K562 (cell line): Measurements from ENCODE around the gene LMBR1. TPM values are rescaled to one million over a fixed set of nuclear protein-coding genes. Genes with fewer than 3 reads are reported as not detected.

ENCODE experiments used
- ATAC-seq: fragments of 200-7000 bp; cut with Tn5 transposase; 3 replicates; pipeline ENCODE4 v1.9.1; 2020; ENCODE audit warnings: moderate library complexity
- BruUV-seq: library from RNA; stranded (reverse); fragments of 400-500 nt; replicated peaks from 2 replicates; lab custom pipeline; 2021; lab: Mats Ljungman, UMichigan
- CTCF ChIA-PET: fragments of 300-600 bp; formaldehyde crosslinking; extraction: SDS; loops from one replicate; lab custom pipeline; 2021; ENCODE audit warnings: low intra/inter-chr PET ratio; lab: Yijun Ruan, JAX
- POLR2A ChIA-PET: fragments of 300-600, 350-650 bp; sonication (Branson Sonifier 250); formaldehyde crosslinking; extraction: SDS; loops from one replicate; lab custom pipeline; 2021; ENCODE audit warnings: antibody characterized with exemption, inconsistent platforms; lab: Yijun Ruan, JAX
- DNase-seq, 4 experiments: peaks; one replicate each; pipeline versions ENCODE4 v3.0.0 to v3.0.0-alpha.2; 2011 to 2018; ENCODE audit warnings: low spot score in 3 of 4, mixed read lengths in 3 of 4; ENCODE audit errors: extremely low read depth in 1 of 4
- FAIRE-seq: peaks from 2 replicates; lab custom pipeline; 2011; peaks lifted over from hg19 to GRCh38; lab: Jason Lieb, UNC
- H2AFZ ChIP-seq: 2 replicates; pipeline ENCODE4 v1.6.0; 2011; ENCODE audit warnings: low read depth, low read length, control low read depth, inconsistent platforms
- H3K27ac ChIP-seq: fragments of 200-600 bp; 3 replicates; pipeline ENCODE4 v1.8.0; 2011; ENCODE audit warnings: low read depth, mild to moderate bottlenecking, control low read depth, inconsistent platforms, low read length, moderate library complexity, mixed read lengths; ENCODE audit errors: extremely low read depth
- H3K27me3 ChIP-seq, 2 experiments: fragments of 300-600 bp in 1 of 2; 2 replicates in 1 of 2; 3 replicates in 1 of 2; pipeline versions ENCODE4 v1.6.0 to v1.8.0; 2011; ENCODE audit warnings: inconsistent platforms in 2 of 2, low read length in 2 of 2, mild to moderate bottlenecking in 1 of 2, mixed read lengths in 1 of 2, moderate library complexity in 1 of 2; ENCODE audit not compliant: control insufficient read depth in 2 of 2, insufficient read depth in 2 of 2
- H3K36me3 ChIP-seq: fragments of 300-600 bp; 3 replicates; pipeline ENCODE4 v1.8.0; 2011; ENCODE audit warnings: mild to moderate bottlenecking, low read length, inconsistent platforms; ENCODE audit not compliant: control insufficient read depth, insufficient read depth
- H3K4me1 ChIP-seq, 2 experiments: fragments of 200-600 bp in 1 of 2; replicated peaks in 1 of 2; 2 replicates in 1 of 2; 3 replicates in 1 of 2; pipeline versions ENCODE4 v1.5.1 to v1.8.0; 2011; ENCODE audit warnings: inconsistent platforms in 2 of 2, low read length in 2 of 2, mild to moderate bottlenecking in 1 of 2, mixed read lengths in 1 of 2, moderate library complexity in 1 of 2; ENCODE audit not compliant: control insufficient read depth in 2 of 2, insufficient read depth in 2 of 2
- H3K4me2 ChIP-seq: 2 replicates; pipeline ENCODE4 v1.6.1; 2011; ENCODE audit warnings: low read length, control low read depth, inconsistent platforms, mixed read lengths; ENCODE audit not compliant: insufficient read depth
- H3K4me3 ChIP-seq: fragments of 200-600 bp; sonication (generic), shearing (Covaris generic); 2 replicates; pipeline ENCODE4 v1.5.1; 2016; ENCODE audit warnings: control low read depth, inconsistent platforms
- H3K79me2 ChIP-seq: fragments of 200-600 bp; 3 replicates; pipeline ENCODE4 v1.8.0; 2011; ENCODE audit warnings: low read length, inconsistent platforms; ENCODE audit not compliant: control insufficient read depth, insufficient read depth
- H3K9ac ChIP-seq, 2 experiments: 2 replicates each; pipeline versions ENCODE4 v1.6.0 to v1.6.1; 2011; ENCODE audit warnings: low read depth in 2 of 2, low read length in 2 of 2, control low read depth in 1 of 2, inconsistent platforms in 1 of 2, mild to moderate bottlenecking in 1 of 2, mixed read lengths in 1 of 2; ENCODE audit not compliant: insufficient read depth in 1 of 2
- H3K9me1 ChIP-seq: one replicate; pipeline ENCODE4 v1.6.0; 2011; ENCODE audit warnings: inconsistent platforms, mild to moderate bottlenecking, low read length, moderate library complexity; ENCODE audit not compliant: control insufficient read depth, insufficient read depth
- H3K9me3 ChIP-seq: replicated peaks from 2 replicates; pipeline ENCODE4 v1.5.1; 2011; ENCODE audit warnings: low read depth, low read length, inconsistent platforms; ENCODE audit not compliant: control insufficient read depth, insufficient read depth
- H4K20me1 ChIP-seq: replicated peaks from 2 replicates; pipeline ENCODE4 v1.6.1; 2011; ENCODE audit warnings: low read length, inconsistent platforms, mixed read lengths; ENCODE audit not compliant: control insufficient read depth, insufficient read depth
- CHD1 ChIP-seq: fragments of 200-600 bp; sonication (generic); IDR thresholded peaks from one replicate; pipeline ENCODE4 v1.6.1; 2012; ENCODE audit warnings: mild to moderate bottlenecking, moderate library complexity, low read length, inconsistent platforms
- HLTF ChIP-seq: fragments of 450-650 bp; IDR thresholded peaks from 2 replicates; pipeline ENCODE4 v1.6.1; 2016
- PCBP2 ChIP-seq: fragments of 200-400 bp; formaldehyde crosslinking; IDR thresholded peaks from 2 replicates; pipeline ENCODE4 v1.6.1; 2018; ENCODE audit warnings: low read length, low read depth, mild to moderate bottlenecking, moderate library complexity; ENCODE audit not compliant: poor library complexity, severe bottlenecking
- THRB ChIP-seq: fragments of 450-650 bp; formaldehyde crosslinking; conservative IDR thresholded peaks from 2 replicates; pipeline ENCODE4 v1.4.0; 2022; ENCODE audit warnings: mild to moderate bottlenecking, missing genetic modification characterization
- TRIM24 ChIP-seq, 2 experiments: fragments of 450-650 bp; IDR thresholded peaks; 2 replicates each; pipeline ENCODE4 v1.6.1; 2016
- YBX1 ChIP-seq: fragments of 450-650 bp; IDR thresholded peaks from 2 replicates; pipeline ENCODE4 v1.7.1; 2016; ENCODE audit warnings: mild to moderate bottlenecking
- ZBTB1 ChIP-seq: sonication (generic); formaldehyde crosslinking; IDR thresholded peaks from 2 replicates; pipeline ENCODE4 v1.8.1; 2023; ENCODE audit warnings: missing genetic modification reagents, low read depth, mild to moderate bottlenecking, borderline replicate concordance
- ZNF41 ChIP-seq: fragments of 250-450 bp; sonication (Bioruptor Pico); conservative IDR thresholded peaks from 2 replicates; pipeline ENCODE4 v1.4.0; 2020; ENCODE audit warnings: mild to moderate bottlenecking
- WGBS: fragments of 100-300 bp; shearing (Covaris generic); methylation state at CpG from one replicate; pipeline ENCODE4 v1.1.6; 2016; ENCODE audit warnings: low coverage, mixed read lengths; ENCODE audit not compliant: insufficient coverage; ENCODE audit errors: missing lambda C conversion rate; 5-methylcytosine and 5-hydroxymethylcytosine counted together
- in situ Hi-C: fragments of 300-500 bp; cut with MboI; formaldehyde crosslinking; loops from 4 replicates; pipeline ENCODE4 v1.15.0; 2018; ENCODE audit warnings: inconsistent platforms, mixed read lengths
- intact Hi-C: fragments of 100-400 bp; cut with micrococcal nuclease; formaldehyde crosslinking; loops from 2 replicates; pipeline ENCODE4 v1.14.2; 2022
- polyA plus RNA-seq, 8 experiments: library from polyadenylated mRNA; depleted of rRNA in 4 of 8; stranded (reverse) in 5 of 8; unstranded in 3 of 8; fragments of >200 nt; fragmentation: Nextera tagmentation in 2 of 8; fragmentation: Illumina TruSeq in 1 of 8; extraction: Ambion mirVana in 2 of 8; extraction: Trizol in 1 of 8; gene quantifications; 2 replicates each; pipeline versions ENCODE4 v1.2.1 to v1.2.3, GENCODE V29; 2011 to 2014; ENCODE audit warnings: inconsistent platforms in 1 of 8, missing spikeins in 1 of 8
- total RNA-seq, 7 experiments: library from RNA; depleted of rRNA in 6 of 7; stranded (reverse); fragments of >200 nt in 6 of 7; fragmentation: Illumina TruSeq in 2 of 7; extraction: Trizol in 2 of 7; gene quantifications; 2 replicates each; pipeline versions ENCODE4 v1.2.1 to v1.2.3, GENCODE V29; 2011 to 2021; ENCODE audit warnings: low replicate concordance in 1 of 7
- TF ChIP-seq, protein P1 (sequence below), 2 experiments: fragments of 450-650 bp in 1 of 2; sonication (generic) in 1 of 2; formaldehyde crosslinking in 1 of 2; IDR thresholded peaks in 1 of 2; conservative IDR thresholded peaks in 1 of 2; 2 replicates each; pipeline versions ENCODE4 v1.6.1 to v1.8.1; 2016 to 2023; ENCODE audit warnings: mild to moderate bottlenecking in 2 of 2, moderate library complexity in 2 of 2, inconsistent platforms in 1 of 2, missing genetic modification reagents in 1 of 2
- TF ChIP-seq, protein P2 (sequence below): fragments of 450-650 bp; formaldehyde crosslinking; IDR thresholded peaks from 2 replicates; pipeline ENCODE4 v1.4.0; 2022; ENCODE audit warnings: missing genetic modification characterization

LMBR1 gene
- total and polyA plus RNA-seq, 9 of the 15 experiments (the other 6 are each of a cell fraction or from before 2014, with no cell fraction given) = 7.7 to 90.0 (median 59.9) TPM

DNA sequence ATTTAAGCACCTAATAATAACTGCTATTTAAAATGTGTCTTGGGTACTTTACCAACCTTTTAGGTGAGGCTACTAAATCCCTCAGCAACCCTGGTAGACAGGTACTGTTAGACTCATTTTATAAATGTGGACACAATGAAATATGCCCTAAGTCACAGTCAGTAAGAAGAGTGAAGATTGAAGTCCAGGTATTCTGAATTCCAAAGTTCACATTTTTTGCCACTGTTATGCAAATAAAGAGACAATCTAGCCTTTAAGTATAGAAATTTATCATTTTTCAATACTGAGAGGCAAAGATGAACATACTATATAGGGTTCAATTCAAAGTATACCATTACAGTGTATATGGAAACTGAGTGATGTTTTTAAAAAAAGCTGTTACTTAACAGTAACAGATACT is 102.7 kb downstream of the LMBR1 start:
- Histone ChIP-seq H2AFZ (no peak overlapping the region), H3K4me2 (no peak overlapping the region), H3K9ac (no peak overlapping the region), H3K4me1 (no peaks in the 10 kb centered on the region), H3K9me1 (no peaks in the 10 kb centered on the region), H3K27ac (no peak overlapping the region), H3K27me3 (no peaks in the 10 kb centered on the region), H3K36me3 (peaks cover 25% of the 10 kb centered on the region; the same call in 2 of the 3 replicates), H3K79me2 (no peaks in the 10 kb centered on the region), H3K4me3 (no peak overlapping the region), H3K9me3 (no peaks in the 10 kb centered on the region), H4K20me1 (no peaks in the 10 kb centered on the region)
- BruUV-seq = no TSS peak
- in situ Hi-C loops = no loop called here
- no peak for DNase-seq
- TF ChIP-seq, protein P1, sequence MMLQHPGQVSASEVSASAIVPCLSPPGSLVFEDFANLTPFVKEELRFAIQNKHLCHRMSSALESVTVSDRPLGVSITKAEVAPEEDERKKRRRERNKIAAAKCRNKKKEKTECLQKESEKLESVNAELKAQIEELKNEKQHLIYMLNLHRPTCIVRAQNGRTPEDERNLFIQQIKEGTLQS (IDR thresholded peaks at IDR 0.05) = 0 out of 2 replicates have a peak, but pooled peaks have one; percentile 21
- TF ChIP-seq, protein P1 (CRISPR knock-in tag; conservative IDR thresholded peaks at IDR 0.05) = no peak
- TF ChIP-seq ZBTB1 (CRISPR knock-in tag) = no peak
- CTCF ChIA-PET = no interaction called here
- ATAC-seq = no peak
- no peak for FAIRE-seq
- intact Hi-C loops = no loop called here
- POLR2A ChIA-PET = interaction anchor here (0.6 kb wide), 1 partner anchor 14 kb away, joined by 3 read pairs; no protein-coding TSS in a partner anchor

- Histone ChIP-seq H3K9me1 (no peaks in the 10 kb centered on the region), H4K20me1 (no peaks in the 10 kb centered on the region), H3K79me2 (no peaks in the 10 kb centered on the region), H3K27ac (no peak overlapping the region), H2AFZ (no peak overlapping the region), H3K4me3 (no peak overlapping the region), H3K4me2 (no peak overlapping the region), H3K36me3 (peaks cover 22% of the 10 kb centered on the region), H3K9ac (no peak overlapping the region), H3K27me3 (no peaks in the 10 kb centered on the region), H3K4me1 (peaks cover 0 to 3% of the 10 kb centered on the region in 2 experiments; a peak in 2 of 5 replicates), H3K9me3 (no peaks in the 10 kb centered on the region)
- no TSS peak for BruUV-seq
- ChIA-PET CTCF (no interaction called here), POLR2A (interaction anchor here (1.3 to 1.9 kb wide), 2 partner anchors 8 to 17 kb away, joined by 4 to 5 read pairs; no protein-coding TSS in a partner anchor)
- intact Hi-C loops = no loop called here
- ATAC-seq (no peak), FAIRE-seq (no peak), DNase-seq (no peak)
- in situ Hi-C loops = no loop called here
- 67% methylated on average over 4 of the region's 4 CpGs for WGBS
- TF ChIP-seq YBX1 (0 out of 2 replicates have a peak, but pooled peaks have one; percentile 36), HLTF (no peak), CHD1 (no peak), PCBP2 (peak; percentile 97), TRIM24 (IDR thresholded peaks at IDR 0.05) (peak in 1 of 2 experiments; percentile 7; a peak in 1 of 4 replicates), ZNF41 (CRISPR knock-in tag) (no peak), THRB (CRISPR knock-in tag) (0 out of 2 replicates have a peak, but pooled peaks have one; percentile 71)
- TF ChIP-seq, protein P2, sequence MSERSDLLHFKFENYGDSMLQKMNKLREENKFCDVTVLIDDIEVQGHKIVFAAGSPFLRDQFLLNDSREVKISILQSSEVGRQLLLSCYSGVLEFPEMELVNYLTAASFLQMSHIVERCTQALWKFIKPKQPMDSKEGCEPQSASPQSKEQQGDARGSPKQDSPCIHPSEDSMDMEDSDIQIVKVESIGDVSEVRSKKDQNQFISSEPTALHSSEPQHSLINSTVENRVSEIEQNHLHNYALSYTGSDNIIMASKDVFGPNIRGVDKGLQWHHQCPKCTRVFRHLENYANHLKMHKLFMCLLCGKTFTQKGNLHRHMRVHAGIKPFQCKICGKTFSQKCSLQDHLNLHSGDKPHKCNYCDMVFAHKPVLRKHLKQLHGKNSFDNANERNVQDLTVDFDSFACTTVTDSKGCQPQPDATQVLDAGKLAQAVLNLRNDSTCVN = peak; percentile 82
These were observed 106.9 kb downstream of the LMBR1 start for GRCh38 chr7:156785998-156786543.
